DND-41 (cell line): ENCODE measurements around the gene G0S2.

Experiments
- EZH2 ChIP-seq: IDR thresholded peaks from 3 replicates; pipeline ENCODE4 v1.6.1; 2012; ENCODE audit warnings: borderline replicate concordance, low read depth, mild to moderate bottlenecking, moderate library complexity, low read length, inconsistent platforms; ENCODE audit not compliant: severe bottlenecking
- TF ChIP-seq, protein P1 (sequence below): IDR thresholded peaks from 2 replicates; pipeline ENCODE4 v1.5.1; 2012; ENCODE audit warnings: borderline replicate concordance, low read length, moderate library complexity, mild to moderate bottlenecking; ENCODE audit not compliant: poor library complexity, severe bottlenecking; ENCODE audit errors: extremely low read depth

DNA sequence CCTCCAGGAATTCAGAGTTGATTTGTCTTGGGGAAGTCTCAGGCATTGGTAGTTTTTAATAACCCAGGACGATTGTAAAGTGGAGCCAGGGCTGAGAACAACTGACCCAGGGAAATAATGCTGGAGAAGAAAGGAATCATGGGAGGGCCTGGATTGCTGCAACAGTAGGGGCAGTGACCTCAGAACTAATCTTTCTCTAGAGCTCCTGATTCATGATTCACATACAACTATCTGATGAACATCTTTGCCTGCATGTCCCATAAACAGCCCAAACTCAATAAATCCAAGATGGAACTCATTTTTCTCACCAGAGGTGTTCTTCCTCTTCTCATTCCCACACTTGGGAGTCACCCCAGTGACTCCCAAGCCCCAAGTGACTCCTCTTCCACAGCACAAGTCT is 8.1 kb upstream of the G0S2 start:
- TF ChIP-seq, protein P1, sequence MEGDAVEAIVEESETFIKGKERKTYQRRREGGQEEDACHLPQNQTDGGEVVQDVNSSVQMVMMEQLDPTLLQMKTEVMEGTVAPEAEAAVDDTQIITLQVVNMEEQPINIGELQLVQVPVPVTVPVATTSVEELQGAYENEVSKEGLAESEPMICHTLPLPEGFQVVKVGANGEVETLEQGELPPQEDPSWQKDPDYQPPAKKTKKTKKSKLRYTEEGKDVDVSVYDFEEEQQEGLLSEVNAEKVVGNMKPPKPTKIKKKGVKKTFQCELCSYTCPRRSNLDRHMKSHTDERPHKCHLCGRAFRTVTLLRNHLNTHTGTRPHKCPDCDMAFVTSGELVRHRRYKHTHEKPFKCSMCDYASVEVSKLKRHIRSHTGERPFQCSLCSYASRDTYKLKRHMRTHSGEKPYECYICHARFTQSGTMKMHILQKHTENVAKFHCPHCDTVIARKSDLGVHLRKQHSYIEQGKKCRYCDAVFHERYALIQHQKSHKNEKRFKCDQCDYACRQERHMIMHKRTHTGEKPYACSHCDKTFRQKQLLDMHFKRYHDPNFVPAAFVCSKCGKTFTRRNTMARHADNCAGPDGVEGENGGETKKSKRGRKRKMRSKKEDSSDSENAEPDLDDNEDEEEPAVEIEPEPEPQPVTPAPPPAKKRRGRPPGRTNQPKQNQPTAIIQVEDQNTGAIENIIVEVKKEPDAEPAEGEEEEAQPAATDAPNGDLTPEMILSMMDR, result no peak
- no peak for TF ChIP-seq EZH2
